ENCODE data around the gene SLC10A2.

DNA sequence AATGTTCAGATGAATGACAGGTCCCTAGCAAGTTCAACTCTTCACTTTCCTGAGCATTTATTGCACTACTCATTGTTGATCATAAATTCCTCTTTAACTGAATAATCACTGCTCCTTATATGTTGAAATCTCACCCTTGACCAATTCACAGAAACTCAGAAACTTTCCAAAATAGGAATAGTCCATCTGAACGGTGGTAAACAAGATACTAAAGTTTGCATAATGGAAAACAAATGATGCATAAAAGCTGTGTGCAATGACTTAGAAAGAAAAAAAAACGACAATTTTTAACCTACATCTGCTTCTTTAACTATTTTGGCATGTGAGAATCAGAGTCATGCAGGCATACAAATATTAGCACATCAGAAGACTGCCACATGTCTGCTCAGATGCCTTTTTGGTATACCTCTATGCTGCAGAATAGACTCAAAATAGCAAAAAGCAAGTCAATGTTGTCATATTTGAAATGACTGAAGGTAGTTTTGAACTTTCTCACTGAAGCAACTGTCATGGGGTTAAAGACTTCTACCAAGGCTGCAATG is 34.8 kb downstream of the SLC10A2 start:
- TF ChIP-seq, protein P1, sequence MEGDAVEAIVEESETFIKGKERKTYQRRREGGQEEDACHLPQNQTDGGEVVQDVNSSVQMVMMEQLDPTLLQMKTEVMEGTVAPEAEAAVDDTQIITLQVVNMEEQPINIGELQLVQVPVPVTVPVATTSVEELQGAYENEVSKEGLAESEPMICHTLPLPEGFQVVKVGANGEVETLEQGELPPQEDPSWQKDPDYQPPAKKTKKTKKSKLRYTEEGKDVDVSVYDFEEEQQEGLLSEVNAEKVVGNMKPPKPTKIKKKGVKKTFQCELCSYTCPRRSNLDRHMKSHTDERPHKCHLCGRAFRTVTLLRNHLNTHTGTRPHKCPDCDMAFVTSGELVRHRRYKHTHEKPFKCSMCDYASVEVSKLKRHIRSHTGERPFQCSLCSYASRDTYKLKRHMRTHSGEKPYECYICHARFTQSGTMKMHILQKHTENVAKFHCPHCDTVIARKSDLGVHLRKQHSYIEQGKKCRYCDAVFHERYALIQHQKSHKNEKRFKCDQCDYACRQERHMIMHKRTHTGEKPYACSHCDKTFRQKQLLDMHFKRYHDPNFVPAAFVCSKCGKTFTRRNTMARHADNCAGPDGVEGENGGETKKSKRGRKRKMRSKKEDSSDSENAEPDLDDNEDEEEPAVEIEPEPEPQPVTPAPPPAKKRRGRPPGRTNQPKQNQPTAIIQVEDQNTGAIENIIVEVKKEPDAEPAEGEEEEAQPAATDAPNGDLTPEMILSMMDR (IDR thresholded peaks at IDR 0.05) = no peak
- no peak for TF ChIP-seq POLR2A (IDR thresholded peaks at IDR 0.05)

Data from lower leg skin (tissue), 3 donors.